Left forelimb (tissue), 1 donor: Measurements from ENCODE around the gene A2M.

Experiments
- DNase-seq: peaks from one replicate; pipeline ENCODE4 v3.0.0-alpha.2; 2018; ENCODE audit warnings: low spot score

A2M gene

GRCh38 chr12:9037431-9037830 is 78.3 kb downstream of the A2M start:
- DNase-seq: no peak

- no peak for DNase-seq
These were observed 79.5 kb downstream of the A2M start for GRCh38 chr12:9036227-9036626.

GRCh38 chr12:9034095-9034494 is 81.6 kb downstream of the A2M start:
- DNase-seq: no peak

GRCh38 chr12:9033265-9033887 is 82.3 kb downstream of the A2M start:
- DNase-seq: no peak

- DNase-seq: no peak
These were observed 83.3 kb downstream of the A2M start for GRCh38 chr12:9032202-9032964.

DNA sequence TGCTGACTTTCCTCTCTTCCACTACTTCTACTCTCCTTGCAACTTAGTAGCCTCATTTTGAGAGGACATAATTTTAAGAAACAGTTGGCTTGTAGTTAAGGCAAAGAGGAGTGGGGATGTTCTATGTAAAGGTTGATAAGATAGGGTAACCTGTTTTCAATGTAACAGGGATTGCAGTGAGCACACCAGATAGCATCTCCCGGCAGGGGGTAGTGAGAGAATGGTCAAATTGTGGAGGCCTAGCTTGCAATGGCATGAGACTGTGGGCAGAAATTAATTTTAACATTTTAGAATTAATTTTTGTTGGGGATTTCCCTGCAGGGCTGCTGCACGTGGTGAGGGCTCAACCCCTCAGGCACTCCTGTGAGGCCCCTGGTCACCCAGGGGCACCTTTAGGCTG is 84.9 kb downstream of the A2M start:
- DNase-seq: no peak

DNA sequence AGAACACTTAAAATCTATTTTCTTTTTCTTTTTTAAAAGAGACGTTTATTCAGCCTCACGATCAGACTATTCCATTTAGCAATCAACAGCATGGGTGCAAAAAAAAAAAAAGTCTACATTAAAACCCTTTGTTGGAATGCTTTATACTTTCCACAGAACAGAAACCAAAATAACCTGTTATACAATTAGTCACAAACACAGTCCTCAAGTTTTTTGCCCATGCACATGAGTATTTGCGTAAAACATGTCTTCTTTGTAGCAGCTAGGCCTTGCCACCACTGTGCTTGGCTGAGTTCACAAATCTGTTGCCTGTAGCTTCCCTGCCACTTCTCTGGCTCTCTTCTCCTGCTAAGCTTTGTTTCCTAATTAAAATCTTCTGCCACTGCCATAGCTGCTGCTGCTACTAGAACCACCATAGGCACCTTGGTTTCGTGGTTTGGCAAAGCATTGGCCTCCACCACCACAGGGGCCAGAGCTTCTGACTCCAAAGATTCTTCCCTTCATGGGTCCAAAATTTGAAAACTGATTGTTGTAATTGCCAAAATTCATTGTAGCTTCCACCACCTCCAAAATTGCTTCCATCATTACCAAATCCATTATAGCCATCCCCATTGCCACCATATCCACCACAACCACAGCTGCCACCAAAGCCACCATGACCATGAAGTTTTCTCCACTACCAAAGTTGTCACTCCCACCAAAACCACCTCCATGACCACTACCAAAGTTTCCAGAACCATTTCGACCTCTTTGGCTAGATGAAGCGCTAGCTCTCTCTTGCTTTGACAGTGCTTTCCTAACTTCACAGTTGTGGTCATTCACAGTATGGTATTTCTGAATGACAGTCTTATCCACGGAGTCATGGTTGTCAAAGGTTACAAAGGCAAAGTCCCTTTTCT is 88.3 kb downstream of the A2M start:
- DNase-seq: no peak

DNA sequence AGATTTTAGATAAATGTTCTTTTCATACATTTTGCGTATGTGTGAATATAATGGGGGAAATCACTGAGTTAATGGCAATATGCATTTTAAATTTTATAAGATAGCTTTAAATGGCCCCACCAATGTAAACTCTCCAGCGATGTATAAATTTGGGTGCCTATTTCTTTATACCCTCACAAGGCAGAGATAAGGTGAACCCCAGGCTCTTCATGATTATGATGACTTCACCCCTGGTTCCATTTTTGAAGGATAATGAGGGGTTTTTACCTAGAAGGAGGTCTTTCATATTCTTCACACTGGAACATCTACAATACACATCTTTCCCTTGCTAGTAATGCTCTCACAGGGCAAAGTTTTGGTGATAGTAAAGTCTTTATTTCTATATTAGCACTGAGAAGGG is 91.2 kb downstream of the A2M start:
- DNase-seq: no peak

- DNase-seq: no peak
These were observed 93.1 kb downstream of the A2M start for GRCh38 chr12:9022592-9022991.
